IPS-NIHi7 (cell line): Measurements from ENCODE around the gene TULP4.

ENCODE experiments used
- DNase-seq: peaks from one replicate; pipeline ENCODE4 v3.0.0; 2012; ENCODE audit warnings: mixed read lengths; ENCODE audit errors: extremely low spot score

Gene TULP4

GRCh38 chr6:158358450-158359077 is 46.3 kb downstream of the TULP4 start:
- DNase-seq: no peak

GRCh38 chr6:158361068-158361467 is 48.8 kb downstream of the TULP4 start:
- DNase-seq: no peak

GRCh38 chr6:158361961-158362669 is 49.9 kb downstream of the TULP4 start:
- DNase-seq: no peak

- DNase-seq: no peak
These were observed 54.1 kb downstream of the TULP4 start for GRCh38 chr6:158366363-158366762.

GRCh38 chr6:158367816-158368215 is 55.6 kb downstream of the TULP4 start:
- no peak for DNase-seq

- DNase-seq: no peak
These were observed 57.0 kb downstream of the TULP4 start for GRCh38 chr6:158369241-158369640.

- no peak for DNase-seq
These were observed 58.5 kb downstream of the TULP4 start for GRCh38 chr6:158370805-158371204.

GRCh38 chr6:158371261-158371660 is 59.0 kb downstream of the TULP4 start:
- no peak for DNase-seq

- DNase-seq: no peak
These were observed 60.3 kb downstream of the TULP4 start for GRCh38 chr6:158372574-158372973.

- no peak for DNase-seq
These were observed 60.9 kb downstream of the TULP4 start for GRCh38 chr6:158373214-158373613.

GRCh38 chr6:158374020-158374419 is 61.8 kb downstream of the TULP4 start:
- no peak for DNase-seq

GRCh38 chr6:158376631-158377081 is 64.4 kb downstream of the TULP4 start:
- no peak for DNase-seq

GRCh38 chr6:158377860-158378259 is 65.6 kb downstream of the TULP4 start:
- DNase-seq: no peak

GRCh38 chr6:158379336-158379735 is 67.1 kb downstream of the TULP4 start:
- DNase-seq: no peak

- no peak for DNase-seq
These were observed 68.9 kb downstream of the TULP4 start for GRCh38 chr6:158381214-158381613.

- DNase-seq: no peak
These were observed 70.2 kb downstream of the TULP4 start for GRCh38 chr6:158382491-158382890.

- DNase-seq: no peak
These were observed 70.8 kb downstream of the TULP4 start for GRCh38 chr6:158383057-158383456.

GRCh38 chr6:158383542-158383941 is 71.3 kb downstream of the TULP4 start:
- DNase-seq: no peak

- no peak for DNase-seq
These were observed 72.4 kb downstream of the TULP4 start for GRCh38 chr6:158384671-158385110.

- no peak for DNase-seq
These were observed 74.8 kb downstream of the TULP4 start for GRCh38 chr6:158387036-158387435.

- no peak for DNase-seq
These were observed 75.3 kb downstream of the TULP4 start for GRCh38 chr6:158387578-158387977.

- no peak for DNase-seq
These were observed 76.5 kb downstream of the TULP4 start for GRCh38 chr6:158388727-158389126.

GRCh38 chr6:158389193-158389919 is 77.1 kb downstream of the TULP4 start:
- no peak for DNase-seq
